ENCODE results near the gene GALNT10.
A peak's percentile ranks its signal among the peaks of the same experiment; 100 is the strongest.

The GALNT10 gene

GRCh38 chr5:154410786-154411185 lies 220.3 kb downstream of the GALNT10 start:
- peak; percentile 10 for DNase-seq

- DNase-seq = peak; percentile 33
Measured at GRCh38 chr5:154411338-154411737, 220.8 kb downstream of the GALNT10 start.

- DNase-seq = peak; percentile 4
Measured at GRCh38 chr5:154412316-154412715, 221.8 kb downstream of the GALNT10 start.

- peak; percentile 6 for DNase-seq
Measured at GRCh38 chr5:154412925-154413324, 222.4 kb downstream of the GALNT10 start.

- DNase-seq = no peak
Measured at GRCh38 chr5:154415114-154415513, 224.6 kb downstream of the GALNT10 start.

GRCh38 chr5:154418344-154418820 lies 227.8 kb downstream of the GALNT10 start:
- peak; percentile 5 for DNase-seq

- peak; percentile 12 for DNase-seq
Measured at GRCh38 chr5:154419236-154419635, 228.7 kb downstream of the GALNT10 start.

- DNase-seq = no peak
Measured at GRCh38 chr5:154421868-154422267, 231.3 kb downstream of the GALNT10 start.

GRCh38 chr5:154422298-154422697 lies 231.8 kb downstream of the GALNT10 start:
- no peak for DNase-seq

- no peak for DNase-seq
Measured at GRCh38 chr5:154428208-154428607, 237.7 kb downstream of the GALNT10 start.

- DNase-seq = no peak
Measured at GRCh38 chr5:154429341-154429740, 238.8 kb downstream of the GALNT10 start.

GRCh38 chr5:154430466-154430865 lies 239.9 kb downstream of the GALNT10 start:
- no peak for DNase-seq

GRCh38 chr5:154430961-154431630 lies 240.6 kb downstream of the GALNT10 start:
- DNase-seq = no peak

- no peak for DNase-seq
Measured at GRCh38 chr5:154435226-154435625, 244.7 kb downstream of the GALNT10 start.

- DNase-seq = no peak
Measured at GRCh38 chr5:154437281-154437965, 246.9 kb downstream of the GALNT10 start.

GRCh38 chr5:154440540-154440939 lies 250.0 kb downstream of the GALNT10 start:
- DNase-seq = no peak

- no peak for DNase-seq
Measured at GRCh38 chr5:154442801-154443200, 252.3 kb downstream of the GALNT10 start.

- no peak for DNase-seq
Measured at GRCh38 chr5:154444556-154445421, 254.3 kb downstream of the GALNT10 start.

- DNase-seq = peak; percentile 97
Measured at GRCh38 chr5:154445422-154446194, 255.1 kb downstream of the GALNT10 start, which contains the start of gene SAP30L. Gene SAP30L (plus strand): TSS chr5:154445997. CDS start chr5:154446605, 608 bp downstream.

GRCh38 chr5:154446195-154447088 lies 255.9 kb downstream of the GALNT10 start:
- peak; percentile 86 for DNase-seq

GRCh38 chr5:154447089-154447725 lies 256.7 kb downstream of the GALNT10 start:
- no peak for DNase-seq
